A549 (cell line): Measurements from ENCODE around the gene TBXA2R. TPM values are rescaled to one million over a fixed set of nuclear protein-coding genes. Genes with fewer than 3 reads are reported as not detected.

Experiments
- ATAC-seq, 2 experiments: fragments of 200-7000 bp in 1 of 2; fragments of >200 bp in 1 of 2; cut with Nextera tagmentation in 1 of 2; cut with Tn5 transposase in 1 of 2; 3 replicates each; pipeline versions ENCODE4 v1.8.0 to v1.9.1; 2018 to 2020; ENCODE audit warnings: mild to moderate bottlenecking in 1 of 2, moderate library complexity in 1 of 2
- CTCF ChIA-PET: fragments of 300-600 bp; sonication (Branson Sonifier 250); formaldehyde crosslinking; extraction: SDS; loops from one replicate; lab custom pipeline; 2021; ENCODE audit warnings: antibody characterized with exemption, inconsistent platforms; lab: Yijun Ruan, JAX
- POLR2A ChIA-PET: fragments of 350-600 bp; formaldehyde crosslinking; extraction: SDS; loops from one replicate; lab custom pipeline; 2021; ENCODE audit warnings: antibody characterized with exemption, inconsistent platforms; lab: Yijun Ruan, JAX
- DNase-seq, 2 experiments: peaks; one replicate each; pipeline versions ENCODE4 v3.0.0 to v3.0.0-alpha.2; 2011 to 2016; ENCODE audit warnings: low read depth in 1 of 2, low spot score in 1 of 2
- FAIRE-seq: peaks from 2 replicates; lab custom pipeline; 2011; peaks lifted over from hg19 to GRCh38; lab: Jason Lieb, UNC
- H3K27ac ChIP-seq, 2 experiments: fragments of >200 bp; sonication (Bioruptor Twin); formaldehyde crosslinking; 3 replicates each; pipeline ENCODE4 v1.5.1; 2016 to 2017
- H3K4me1 ChIP-seq: fragments of >200 bp; sonication (Bioruptor Twin); formaldehyde crosslinking; 3 replicates; pipeline ENCODE4 v1.6.1; 2016
- H3K4me2 ChIP-seq: fragments of >200 bp; sonication (Bioruptor Twin); formaldehyde crosslinking; 3 replicates; pipeline ENCODE4 v1.6.1; 2016
- H3K4me3 ChIP-seq: fragments of >200 bp; sonication (Bioruptor Twin); formaldehyde crosslinking; 3 replicates; pipeline ENCODE4 v1.5.1; 2016
- H3K9me3 ChIP-seq: fragments of >200 bp; sonication (Bioruptor Twin); formaldehyde crosslinking; 3 replicates; pipeline ENCODE4 v1.6.1; 2016
- BHLHE40 ChIP-seq: IDR thresholded peaks from 2 replicates; pipeline ENCODE4 v1.6.1; 2012; ENCODE audit warnings: low read depth, low read length, inconsistent platforms
- CHD4 ChIP-seq: fragments of 200-600 bp; sonication (generic); IDR thresholded peaks from 2 replicates; pipeline ENCODE4 v1.6.1; 2016; ENCODE audit warnings: antibody characterized with exemption, mild to moderate bottlenecking, borderline replicate concordance
- GATA3 ChIP-seq: IDR thresholded peaks from 2 replicates; pipeline ENCODE4 v1.6.1; 2012; ENCODE audit warnings: borderline replicate concordance
- JUN ChIP-seq, 2 experiments: fragments of >200 bp; sonication (Bioruptor Twin); formaldehyde crosslinking; IDR thresholded peaks; 2 replicates in 1 of 2; 3 replicates in 1 of 2; pipeline ENCODE4 v1.6.1; 2016 to 2017
- JUNB ChIP-seq: fragments of >200 bp; sonication (Bioruptor Twin); formaldehyde crosslinking; IDR thresholded peaks from 2 replicates; pipeline ENCODE4 v1.6.1; 2016
- MAZ ChIP-seq: fragments of 150-350 bp; IDR thresholded peaks from 2 replicates; pipeline ENCODE4 v1.6.1; 2014; ENCODE audit warnings: antibody characterized with exemption, low read depth, low read length, borderline replicate concordance
- NPAS2 ChIP-seq: fragments of 250-450 bp; sonication (Bioruptor Pico); IDR thresholded peaks from 2 replicates; pipeline ENCODE4 v1.8.0; 2022; ENCODE audit warnings: mild to moderate bottlenecking, moderate library complexity, borderline replicate concordance
- NR3C1 ChIP-seq: fragments of >200 bp; sonication (Bioruptor Twin); formaldehyde crosslinking; IDR thresholded peaks from 3 replicates; pipeline ENCODE4 v1.6.1; 2017
- PHF8 ChIP-seq: fragments of 200-600 bp; sonication (generic); IDR thresholded peaks from 2 replicates; pipeline ENCODE4 v1.6.1; 2016; ENCODE audit warnings: low read depth, mild to moderate bottlenecking, antibody characterized with exemption, moderate library complexity, borderline replicate concordance
- POLR2AphosphoS2 ChIP-seq: conservative IDR thresholded peaks from 2 replicates; pipeline ENCODE4 v1.6.1; 2012; ENCODE audit warnings: low read length, improper control_type of control experiment, inconsistent platforms
- RFX5 ChIP-seq: fragments of 450-650 bp; IDR thresholded peaks from 2 replicates; pipeline ENCODE4 v1.7.1; 2014; ENCODE audit warnings: antibody characterized with exemption, mild to moderate bottlenecking, moderate library complexity
- RNF2 ChIP-seq: fragments of 200-600 bp; sonication (generic); IDR thresholded peaks from 2 replicates; pipeline ENCODE4 v1.6.1; 2016; ENCODE audit warnings: low read depth, mild to moderate bottlenecking, antibody characterized with exemption, moderate library complexity, borderline replicate concordance
- SREBF2 ChIP-seq: fragments of 450-650 bp; IDR thresholded peaks from 2 replicates; pipeline ENCODE4 v1.6.1; 2014; ENCODE audit warnings: mild to moderate bottlenecking, moderate library complexity
- WGBS: methylation state at CpG from one replicate; pipeline ENCODE4 v1.1.6; 2017; ENCODE audit errors: missing lambda C conversion rate; 5-methylcytosine and 5-hydroxymethylcytosine counted together
- polyA plus RNA-seq, 4 experiments: library from polyadenylated mRNA; depleted of rRNA in 3 of 4; stranded (reverse); fragments of >200 nt; fragmentation: RNase III in 1 of 4; extraction: RNeasy Plus Mini Kit Qiagen cat#74134 plus additional on column Dnase treatment in 1 of 4; gene quantifications; 2 replicates in 3 of 4; 3 replicates in 1 of 4; pipeline ENCODE4 v1.2.3, GENCODE V29; 2011 to 2017
- TF ChIP-seq, protein P1 (sequence below): fragments of 250-450 bp; sonication (Bioruptor Pico); IDR thresholded peaks from 2 replicates; pipeline ENCODE4 v1.5.0; 2021; ENCODE audit warnings: mild to moderate bottlenecking, moderate library complexity, borderline replicate concordance
- TF ChIP-seq, protein P2 (sequence below): fragments of 450-650 bp; IDR thresholded peaks from 2 replicates; pipeline ENCODE4 v1.6.1; 2014; ENCODE audit warnings: antibody characterized with exemption
- TF ChIP-seq, protein P3 (sequence below): IDR thresholded peaks from 2 replicates; pipeline ENCODE4 v1.6.1; 2012
- TF ChIP-seq, protein P4 (sequence below): IDR thresholded peaks from 2 replicates; pipeline ENCODE4 v1.6.1; 2012

Gene TBXA2R
- polyA plus RNA-seq, 2 of the 4 experiments (the other 2 are of a cell fraction) = 0.13 to 0.49 TPM

DNA sequence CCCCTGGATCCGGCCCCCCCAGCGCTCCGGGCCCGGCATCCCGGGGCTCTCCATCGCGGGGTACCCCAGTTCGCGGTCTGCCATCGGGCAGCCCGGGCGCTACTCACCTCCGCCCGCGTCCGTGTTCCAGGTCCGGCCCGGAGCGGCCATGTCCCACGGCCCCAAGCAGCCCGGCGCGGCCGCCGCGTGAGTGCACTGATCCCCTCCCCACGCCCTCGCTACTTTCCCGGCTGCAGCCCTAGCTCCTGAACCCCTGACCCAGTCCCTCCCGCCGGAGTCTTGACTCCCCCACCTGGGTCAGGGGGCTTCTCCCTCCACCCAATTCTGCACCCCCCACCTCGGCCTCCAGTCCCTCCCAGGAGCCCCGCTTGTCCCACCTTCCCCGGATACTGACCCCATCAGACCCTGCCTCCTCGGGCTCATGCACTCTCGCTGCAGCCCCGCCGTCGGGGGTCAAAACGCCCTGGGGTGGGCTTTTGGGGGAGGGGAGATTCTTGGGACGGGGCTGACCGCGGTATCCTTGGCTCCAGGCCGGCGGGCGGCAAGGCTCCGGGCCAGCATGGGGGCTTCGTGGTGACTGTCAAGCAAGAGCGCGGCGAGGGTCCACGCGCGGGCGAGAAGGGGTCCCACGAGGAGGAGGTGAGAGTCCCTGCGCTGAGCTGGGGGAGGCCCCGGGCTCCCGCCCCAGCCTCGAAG, 33.4 kb downstream of the TBXA2R start:
- WGBS = 0% methylated on average over 19 of the region's 60 CpGs
- FAIRE-seq (no peak), DNase-seq (no peak), ATAC-seq (peak; percentile 42 to 63)
- ChIA-PET POLR2A (interaction anchor here (0.5 to 1.5 kb wide), 4 partner anchors 9 to 32 kb away, joined by 3 to 14 read pairs (median 5); partner anchors contain the start of gene MFSD12), CTCF (interaction anchor here (0.6 to 9.7 kb wide), 4 partner anchors 12 to 36 kb away, joined by 3 to 100 read pairs (median 56); partner anchors contain the start of genes GIPC3 and MFSD12)
- H3K4me1 ChIP-seq = peaks cover 22% of the 10 kb centered on the region
- no peak for TF ChIP-seq JUNB
- no peak for TF ChIP-seq GATA3
- no peak for TF ChIP-seq RFX5
- TF ChIP-seq BHLHE40 = no peak
- no peak for TF ChIP-seq MAZ
- TF ChIP-seq, protein P1, sequence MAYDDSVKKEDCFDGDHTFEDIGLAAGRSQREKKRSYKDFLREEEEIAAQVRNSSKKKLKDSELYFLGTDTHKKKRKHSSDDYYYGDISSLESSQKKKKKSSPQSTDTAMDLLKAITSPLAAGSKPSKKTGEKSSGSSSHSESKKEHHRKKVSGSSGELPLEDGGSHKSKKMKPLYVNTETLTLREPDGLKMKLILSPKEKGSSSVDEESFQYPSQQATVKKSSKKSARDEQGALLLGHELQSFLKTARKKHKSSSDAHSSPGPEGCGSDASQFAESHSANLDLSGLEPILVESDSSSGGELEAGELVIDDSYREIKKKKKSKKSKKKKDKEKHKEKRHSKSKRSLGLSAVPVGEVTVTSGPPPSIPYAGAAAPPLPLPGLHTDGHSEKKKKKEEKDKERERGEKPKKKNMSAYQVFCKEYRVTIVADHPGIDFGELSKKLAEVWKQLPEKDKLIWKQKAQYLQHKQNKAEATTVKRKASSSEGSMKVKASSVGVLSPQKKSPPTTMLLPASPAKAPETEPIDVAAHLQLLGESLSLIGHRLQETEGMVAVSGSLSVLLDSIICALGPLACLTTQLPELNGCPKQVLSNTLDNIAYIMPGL = no peak
- TF ChIP-seq POLR2AphosphoS2 = no peak
- TF ChIP-seq, protein P2, sequence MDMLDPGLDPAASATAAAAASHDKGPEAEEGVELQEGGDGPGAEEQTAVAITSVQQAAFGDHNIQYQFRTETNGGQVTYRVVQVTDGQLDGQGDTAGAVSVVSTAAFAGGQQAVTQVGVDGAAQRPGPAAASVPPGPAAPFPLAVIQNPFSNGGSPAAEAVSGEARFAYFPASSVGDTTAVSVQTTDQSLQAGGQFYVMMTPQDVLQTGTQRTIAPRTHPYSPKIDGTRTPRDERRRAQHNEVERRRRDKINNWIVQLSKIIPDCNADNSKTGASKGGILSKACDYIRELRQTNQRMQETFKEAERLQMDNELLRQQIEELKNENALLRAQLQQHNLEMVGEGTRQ = no peak
- no peak for TF ChIP-seq CHD4
- TF ChIP-seq NR3C1 = no peak
- TF ChIP-seq, protein P3, sequence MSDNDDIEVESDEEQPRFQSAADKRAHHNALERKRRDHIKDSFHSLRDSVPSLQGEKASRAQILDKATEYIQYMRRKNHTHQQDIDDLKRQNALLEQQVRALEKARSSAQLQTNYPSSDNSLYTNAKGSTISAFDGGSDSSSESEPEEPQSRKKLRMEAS = no peak
- TF ChIP-seq, protein P4, sequence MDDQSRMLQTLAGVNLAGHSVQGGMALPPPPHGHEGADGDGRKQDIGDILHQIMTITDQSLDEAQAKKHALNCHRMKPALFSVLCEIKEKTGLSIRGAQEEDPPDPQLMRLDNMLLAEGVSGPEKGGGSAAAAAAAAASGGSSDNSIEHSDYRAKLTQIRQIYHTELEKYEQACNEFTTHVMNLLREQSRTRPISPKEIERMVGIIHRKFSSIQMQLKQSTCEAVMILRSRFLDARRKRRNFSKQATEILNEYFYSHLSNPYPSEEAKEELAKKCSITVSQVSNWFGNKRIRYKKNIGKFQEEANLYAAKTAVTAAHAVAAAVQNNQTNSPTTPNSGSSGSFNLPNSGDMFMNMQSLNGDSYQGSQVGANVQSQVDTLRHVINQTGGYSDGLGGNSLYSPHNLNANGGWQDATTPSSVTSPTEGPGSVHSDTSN = no peak
- no peak for TF ChIP-seq SREBF2
- no peak for TF ChIP-seq NPAS2 (CRISPR knock-in tag)
- peak overlapping the region; percentile 73 to 92 for H3K27ac ChIP-seq
- H3K4me2 ChIP-seq = peak overlapping the region; percentile 83
- H3K4me3 ChIP-seq = peak overlapping the region; percentile 89
- H3K9me3 ChIP-seq = no peaks in the 10 kb centered on the region

DNA sequence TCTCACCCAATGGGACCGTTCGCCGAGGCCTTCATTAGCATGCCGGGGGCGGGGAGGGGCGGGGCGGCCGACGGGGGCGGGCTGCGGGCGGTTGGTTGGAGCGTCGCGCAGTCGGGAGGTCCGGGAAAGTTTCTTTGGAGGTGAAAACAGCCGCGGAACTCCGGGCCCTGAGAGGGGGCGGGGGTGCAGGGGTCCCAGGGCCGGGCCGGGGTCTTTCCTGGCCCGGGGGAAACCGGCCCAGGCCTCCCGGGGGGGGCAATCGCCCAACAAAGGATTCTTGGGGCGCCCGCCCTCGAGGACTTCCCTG, 33.9 kb downstream of the TBXA2R start, which contains the start of gene HMG20B:
Gene HMG20B, plus strand, starts transcription at position 90 of the 307 bp plus-strand sequence. CDS start 366 bp downstream, outside the sequence.
- CTCF ChIA-PET = interaction anchor here (3.8 to 9.7 kb wide), 2 partner anchors 15 to 26 kb away, joined by 70 to 100 read pairs; partner anchors contain the start of gene MFSD12
- no peak for FAIRE-seq
- peak within 1 kb of the TSS; percentile 90 for H3K4me2 ChIP-seq
- peak within 1 kb of the TSS; percentile 89 for H3K4me3 ChIP-seq
- no peaks in the 10 kb centered on the region for H3K9me3 ChIP-seq
- DNase-seq = no peak
- peak within 1 kb of the TSS; percentile 79 to 94 for H3K27ac ChIP-seq
- no peak for ATAC-seq
- peaks cover 22% of the 10 kb centered on the region for H3K4me1 ChIP-seq
- POLR2A ChIA-PET = interaction anchor here (0.5 kb wide), 1 partner anchor 32 kb away, joined by 3 read pairs; no protein-coding TSS in a partner anchor
- WGBS = no CpG with 5 or more reads among the region's 30 CpGs
- TF ChIP-seq PHF8 (no peak; the same call in 1 of the 2 replicates), SREBF2 (no peak), GATA3 (no peak), NR3C1 (no peak), RNF2 (no peak), JUN (IDR thresholded peaks at IDR 0.05) (peak in 1 of 2 experiments; percentile 62; a peak in 2 of 5 replicates)
- TF ChIP-seq, protein P1 = no peak
